ELR (cell line): Measurements from ENCODE around the gene RASGRP1.
"Not testable (repeated sequence)": the region's sequence is repeated elsewhere in the genome, so short reads cannot be mapped to it uniquely, and the experiment has no call there.

Experiments
- DNase-seq: peaks from one replicate; pipeline ENCODE4 v3.0.0-alpha.2; 2015; ENCODE audit warnings: low read depth

The RASGRP1 gene

GRCh38 chr15:38564557-38565286, at the start of gene RASGRP1:
RASGRP1 (minus strand) TSS chr15:38564814; CDS start chr15:38564628, 186 bp downstream.
- DNase-seq = peak; percentile 56

GRCh38 chr15:38613085-38613484, 48.5 kb upstream of the RASGRP1 start:
- no peak for DNase-seq

- DNase-seq = no peak
These were observed 47.7 kb upstream of the RASGRP1 start for GRCh38 chr15:38612159-38612863.

GRCh38 chr15:38611228-38611627, 46.6 kb upstream of the RASGRP1 start:
- DNase-seq = no peak

- DNase-seq = no peak
These were observed 46.1 kb upstream of the RASGRP1 start for GRCh38 chr15:38610748-38611147.

GRCh38 chr15:38609097-38609738, 44.6 kb upstream of the RASGRP1 start:
- DNase-seq = no peak

GRCh38 chr15:38608682-38609081, 44.1 kb upstream of the RASGRP1 start:
- DNase-seq = no peak

- no peak for DNase-seq
These were observed 41.1 kb upstream of the RASGRP1 start for GRCh38 chr15:38605744-38606143.

GRCh38 chr15:38603672-38604071, 39.1 kb upstream of the RASGRP1 start:
- DNase-seq = no peak

- no peak for DNase-seq
These were observed 38.5 kb upstream of the RASGRP1 start for GRCh38 chr15:38602910-38603670.

- no peak for DNase-seq
These were observed 35.6 kb upstream of the RASGRP1 start for GRCh38 chr15:38600236-38600635.

- DNase-seq = no peak
These were observed 34.1 kb upstream of the RASGRP1 start for GRCh38 chr15:38598749-38599148.

- no peak for DNase-seq
These were observed 32.7 kb upstream of the RASGRP1 start for GRCh38 chr15:38597219-38597800.

GRCh38 chr15:38593524-38593923, 28.9 kb upstream of the RASGRP1 start:
- peak; percentile 38 for DNase-seq

GRCh38 chr15:38589502-38589901, 24.9 kb upstream of the RASGRP1 start:
- peak; percentile 75 for DNase-seq

GRCh38 chr15:38588672-38589071, 24.1 kb upstream of the RASGRP1 start:
- no peak for DNase-seq

- DNase-seq = no peak
These were observed 22.6 kb upstream of the RASGRP1 start for GRCh38 chr15:38587214-38587613.

GRCh38 chr15:38586005-38586404, 21.4 kb upstream of the RASGRP1 start:
- DNase-seq = not testable (repeated sequence)

- DNase-seq = no peak
These were observed 14.0 kb upstream of the RASGRP1 start for GRCh38 chr15:38578626-38579025.

- DNase-seq = no peak
These were observed 12.9 kb upstream of the RASGRP1 start for GRCh38 chr15:38577424-38577987.

- DNase-seq = no peak
These were observed 12.2 kb upstream of the RASGRP1 start for GRCh38 chr15:38576837-38577236.

GRCh38 chr15:38576261-38576660, 11.6 kb upstream of the RASGRP1 start:
- no peak for DNase-seq
